ENCODE results near the gene FAM107B. TPM values are rescaled to one million over a fixed set of nuclear protein-coding genes. Genes with fewer than 3 reads are reported as not detected.

The FAM107B gene
- total RNA-seq, 1 donor, result 17.7 TPM

GRCh38 chr10:14681802-14682201 is 92.9 kb downstream of the FAM107B start:
- no peak overlapping the region for H3K4me3 ChIP-seq (ENCODE audit: low read depth, low read length)
- DNase-seq (ENCODE audit: low read depth), result no peak
- no peak for TF ChIP-seq CTCF (IDR thresholded peaks at IDR 0.05; ENCODE audit: insufficient read depth, low read depth, low read length)

- no peak for TF ChIP-seq CTCF (IDR thresholded peaks at IDR 0.05; ENCODE audit: insufficient read depth, low read depth, low read length)
- no peak overlapping the region for H3K4me3 ChIP-seq (ENCODE audit: low read depth, low read length)
- DNase-seq (ENCODE audit: low read depth), result no peak
Measured at GRCh38 chr10:14681305-14681704, 93.4 kb downstream of the FAM107B start.

GRCh38 chr10:14678637-14679036 is 96.1 kb downstream of the FAM107B start:
- no peak for TF ChIP-seq CTCF (IDR thresholded peaks at IDR 0.05; ENCODE audit: insufficient read depth, low read depth, low read length)
- H3K4me3 ChIP-seq (ENCODE audit: low read depth, low read length), result no peak overlapping the region
- DNase-seq (ENCODE audit: low read depth), result no peak

- no peak overlapping the region for H3K4me3 ChIP-seq (ENCODE audit: low read depth, low read length)
- no peak for TF ChIP-seq CTCF (IDR thresholded peaks at IDR 0.05; ENCODE audit: insufficient read depth, low read depth, low read length)
- no peak for DNase-seq (ENCODE audit: low read depth)
Measured at GRCh38 chr10:14676732-14677131, 98.0 kb downstream of the FAM107B start.

DNA sequence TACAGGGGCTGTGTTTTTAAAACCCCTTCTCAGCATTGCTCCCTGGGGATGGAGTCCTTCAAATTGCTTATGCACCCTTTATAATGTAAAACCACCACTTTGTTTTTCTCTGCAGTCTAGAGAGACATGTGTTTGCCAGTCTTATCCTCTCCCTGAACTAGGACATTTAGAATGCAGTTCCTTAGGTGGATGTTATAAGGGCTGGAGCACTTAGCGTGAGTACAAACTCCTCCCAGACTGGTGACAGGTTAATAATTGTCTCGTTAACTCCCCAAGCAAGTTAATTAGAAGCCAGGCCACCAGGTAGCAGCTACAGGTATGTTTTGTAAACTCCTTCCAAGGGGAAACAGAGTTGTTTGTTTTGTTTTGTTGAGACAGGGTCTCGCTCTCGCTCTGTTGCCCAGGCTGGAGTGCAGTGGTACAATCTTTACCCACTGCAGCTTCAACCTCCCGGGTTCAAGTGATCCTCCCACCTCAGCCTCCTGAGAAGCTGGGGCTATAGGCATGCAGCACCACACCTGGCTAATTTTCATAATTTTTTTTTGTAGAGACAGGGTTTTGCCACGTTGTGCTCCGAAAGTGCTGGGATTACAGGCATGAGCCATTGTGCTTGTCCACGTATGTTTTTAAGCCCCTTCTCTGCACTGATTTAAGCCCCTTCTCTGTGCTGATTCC is 100.2 kb downstream of the FAM107B start:
- no peak for TF ChIP-seq CTCF (IDR thresholded peaks at IDR 0.05; ENCODE audit: insufficient read depth, low read depth, low read length)
- H3K4me3 ChIP-seq (ENCODE audit: low read depth, low read length), result no peak overlapping the region
- no peak for DNase-seq (ENCODE audit: low read depth)

DNA sequence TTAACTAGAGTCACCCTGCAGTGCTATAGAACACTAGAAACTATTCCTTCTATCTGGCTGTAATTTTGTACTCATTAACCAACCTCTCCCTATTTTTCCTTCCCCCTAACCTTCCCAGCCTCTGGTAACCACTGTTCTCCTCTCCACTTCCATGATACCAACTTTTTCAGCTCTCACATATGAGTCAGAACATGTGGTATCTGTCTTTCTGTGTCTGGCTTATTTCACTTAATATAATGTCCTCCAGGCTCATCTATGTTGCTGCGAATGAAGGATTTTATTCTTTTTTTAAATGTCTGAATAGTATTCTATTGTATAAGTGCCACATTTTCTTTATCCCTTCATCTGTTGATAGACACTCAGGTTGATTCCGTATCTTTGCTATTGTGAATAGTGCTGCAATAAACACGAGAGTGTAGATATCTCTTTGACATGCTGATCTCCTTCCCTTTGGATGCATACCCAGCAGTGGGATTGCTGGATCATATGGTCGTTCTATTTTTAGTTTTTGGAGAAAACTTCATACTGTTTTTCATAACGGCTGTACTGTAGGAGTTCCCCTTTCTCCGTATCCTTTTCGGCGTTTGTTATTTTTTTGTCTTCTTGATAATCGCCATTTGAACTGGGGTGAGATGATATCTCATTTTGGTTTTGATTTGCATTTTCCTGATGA is 101.4 kb downstream of the FAM107B start:
- TF ChIP-seq CTCF (IDR thresholded peaks at IDR 0.05; ENCODE audit: insufficient read depth, low read depth, low read length), result no peak
- DNase-seq (ENCODE audit: low read depth), result peak; percentile 65
- H3K4me3 ChIP-seq (ENCODE audit: low read depth, low read length), result peak overlapping the region; percentile 17
